HEK293T (cell line): Measurements from ENCODE around the gene DGKE.

Source experiments
- CTCF ChIA-PET: fragments of 350-600 bp; formaldehyde crosslinking; extraction: SDS; loops from one replicate; lab custom pipeline; 2021; ENCODE audit warnings: antibody characterized with exemption, inconsistent platforms; lab: Yijun Ruan, JAX
- POLR2A ChIA-PET: fragments of 350-600 bp; formaldehyde crosslinking; extraction: SDS; loops from one replicate; lab custom pipeline; 2020; ENCODE audit warnings: antibody characterized with exemption, inconsistent platforms; lab: Yijun Ruan, JAX
- DNase-seq: peaks from one replicate; pipeline ENCODE4 v3.0.0; 2012; ENCODE audit warnings: mixed read lengths; ENCODE audit errors: extremely low spot score
- ARNT ChIP-seq: fragments of 450-650 bp; IDR thresholded peaks from 2 replicates; pipeline ENCODE4 v1.6.1; 2017; ENCODE audit warnings: mild to moderate bottlenecking
- BHLHE40 ChIP-seq: fragments of 450-650 bp; IDR thresholded peaks from 2 replicates; pipeline ENCODE4 v1.6.1; 2016; ENCODE audit warnings: mild to moderate bottlenecking, moderate library complexity, borderline replicate concordance
- CTBP1 ChIP-seq: fragments of 450-650 bp; IDR thresholded peaks from 2 replicates; pipeline ENCODE4 v1.6.1; 2016; ENCODE audit warnings: borderline replicate concordance
- ELF4 ChIP-seq: fragments of 450-650 bp; IDR thresholded peaks from 2 replicates; pipeline ENCODE4 v1.6.1; 2017; ENCODE audit warnings: antibody characterized with exemption
- FOXA1 ChIP-seq: fragments of 450-650 bp; IDR thresholded peaks from 2 replicates; pipeline ENCODE4 v1.6.1; 2016; ENCODE audit warnings: mild to moderate bottlenecking
- FOXK2 ChIP-seq: fragments of 450-650 bp; IDR thresholded peaks from 2 replicates; pipeline ENCODE4 v1.6.1; 2016; ENCODE audit warnings: mild to moderate bottlenecking
- FOXM1 ChIP-seq: fragments of 450-650 bp; IDR thresholded peaks from 2 replicates; pipeline ENCODE4 v1.6.1; 2017; ENCODE audit warnings: mild to moderate bottlenecking, borderline replicate concordance
- HDGF ChIP-seq: fragments of 450-650 bp; IDR thresholded peaks from 2 replicates; pipeline ENCODE4 v1.6.1; 2017; ENCODE audit warnings: antibody characterized with exemption, borderline replicate concordance
- L3MBTL2 ChIP-seq: fragments of 450-650 bp; conservative IDR thresholded peaks from 2 replicates; pipeline ENCODE4 v1.6.1; 2016; ENCODE audit warnings: mild to moderate bottlenecking
- LEF1 ChIP-seq: fragments of 450-650 bp; IDR thresholded peaks from 2 replicates; pipeline ENCODE4 v1.6.1; 2017; ENCODE audit warnings: mild to moderate bottlenecking, borderline replicate concordance
- NFRKB ChIP-seq: fragments of 450-650 bp; IDR thresholded peaks from 2 replicates; pipeline ENCODE4 v1.6.1; 2016; ENCODE audit warnings: mild to moderate bottlenecking, moderate library complexity
- SP1 ChIP-seq: fragments of 450-650 bp; IDR thresholded peaks from 2 replicates; pipeline ENCODE4 v1.6.1; 2017
- SUZ12 ChIP-seq: fragments of 450-650 bp; IDR thresholded peaks from 2 replicates; pipeline ENCODE4 v1.6.1; 2016; ENCODE audit warnings: mild to moderate bottlenecking
- TARDBP ChIP-seq: fragments of 450-650 bp; IDR thresholded peaks from 2 replicates; pipeline ENCODE4 v1.6.1; 2016
- ZNF384 ChIP-seq: fragments of 450-650 bp; IDR thresholded peaks from 2 replicates; pipeline ENCODE4 v1.6.1; 2016
- TF ChIP-seq, protein P1 (sequence below): fragments of 450-650 bp; IDR thresholded peaks from 2 replicates; pipeline ENCODE4 v1.6.1; 2016

DGKE gene

DNA sequence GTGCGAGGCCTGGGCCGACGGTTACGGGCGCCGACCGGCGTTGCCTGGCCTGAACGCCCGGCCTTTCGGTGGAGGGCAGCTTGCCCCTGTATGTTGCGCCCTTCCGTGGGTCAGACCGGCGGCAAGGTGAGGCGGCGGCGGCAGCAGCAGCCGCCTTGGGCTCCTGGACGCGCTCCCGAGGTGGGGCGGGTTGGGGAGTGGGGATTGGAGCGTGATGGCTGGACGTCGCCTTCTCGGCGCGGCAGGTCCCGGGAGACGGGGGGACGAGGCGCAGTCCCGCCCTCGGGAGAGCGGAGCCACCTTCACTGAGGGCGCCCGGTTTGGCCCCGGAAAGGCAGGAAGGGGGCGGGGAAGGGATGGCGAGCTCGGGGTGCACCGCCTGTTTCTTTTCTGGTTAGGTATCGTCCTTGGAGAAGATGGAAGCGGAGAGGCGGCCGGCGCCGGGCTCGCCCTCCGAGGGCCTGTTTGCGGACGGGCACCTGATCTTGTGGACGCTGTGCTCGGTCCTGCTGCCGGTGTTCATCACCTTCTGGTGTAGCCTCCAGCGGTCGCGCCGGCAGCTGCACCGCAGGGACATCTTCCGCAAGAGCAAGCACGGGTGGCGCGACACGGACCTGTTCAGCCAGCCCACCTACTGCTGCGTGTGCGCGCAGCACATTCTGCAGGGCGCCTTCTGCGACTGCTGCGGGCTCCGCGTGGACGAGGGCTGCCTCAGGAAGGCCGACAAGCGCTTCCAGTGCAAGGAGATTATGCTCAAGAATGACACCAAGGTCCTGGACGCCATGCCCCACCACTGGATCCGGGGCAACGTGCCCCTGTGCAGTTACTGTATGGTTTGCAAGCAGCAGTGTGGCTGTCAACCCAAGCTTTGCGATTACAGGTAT lies 671 bp downstream of the DGKE start:
- DNase-seq, result peak; percentile 57
- no peak for TF ChIP-seq HDGF
- TF ChIP-seq FOXA1, result no peak
- TF ChIP-seq LEF1, result no peak
- peak; percentile 52 for TF ChIP-seq L3MBTL2
- TF ChIP-seq ZNF384, result no peak
- ChIA-PET CTCF (no interaction called here), POLR2A (interaction anchor here (0.6 to 1.8 kb wide), 6 partner anchors 8 to 101 kb away, joined by 3 to 6 read pairs (median 4); partner anchors contain the start of gene TRIM25)

DNA sequence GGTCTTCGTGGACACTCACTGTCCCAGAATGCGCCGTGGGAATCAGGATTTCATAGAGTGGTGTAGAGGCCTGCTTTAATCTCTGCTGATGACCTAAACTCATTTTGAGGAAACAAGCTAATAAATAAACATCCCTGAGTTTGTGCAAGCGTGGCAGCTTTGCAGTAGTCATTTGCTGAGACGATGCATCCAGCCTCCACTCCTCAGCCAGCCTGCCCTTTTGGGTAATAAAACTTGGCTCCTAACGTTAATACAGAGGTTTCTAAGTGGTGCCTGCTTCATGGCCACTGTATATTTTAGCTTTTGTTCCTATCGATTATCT lies 1.3 kb downstream of the DGKE start:
- no peak for DNase-seq
- POLR2A ChIA-PET, result interaction anchor here (0.6 to 1.8 kb wide), 5 partner anchors 9 to 242 kb away, joined by 3 to 6 read pairs (median 3); partner anchors contain the start of gene TRIM25
- TF ChIP-seq HDGF (no peak), NFRKB (no peak), LEF1 (no peak)
- CTCF ChIA-PET, result no interaction called here

DNA sequence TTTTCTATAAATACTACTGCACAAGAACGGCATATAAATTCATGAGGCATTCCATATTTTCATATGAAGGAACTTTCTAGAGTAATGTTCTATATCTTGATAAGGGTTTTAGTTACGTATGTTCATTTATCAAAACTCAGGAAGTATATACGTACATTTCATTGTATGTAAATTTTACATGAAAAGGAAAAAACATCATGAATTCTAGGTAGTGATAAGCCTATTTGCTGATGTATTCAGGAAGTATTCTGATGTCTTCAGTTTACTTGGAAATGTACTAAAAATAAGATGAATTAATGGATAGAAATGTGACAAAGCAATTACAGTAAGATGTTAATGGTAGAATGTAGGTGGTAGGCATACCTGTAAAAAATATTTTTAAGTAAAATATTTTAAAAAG lies 4.7 kb downstream of the DGKE start:
- TF ChIP-seq LEF1 (no peak), NFRKB (no peak), TARDBP (no peak), CTBP1 (no peak), ZNF384 (no peak), SP1 (no peak), ARNT (no peak), FOXK2 (no peak), BHLHE40 (no peak)
- CTCF ChIA-PET, result no interaction called here
- POLR2A ChIA-PET, result no interaction called here
- DNase-seq, result no peak

DNA sequence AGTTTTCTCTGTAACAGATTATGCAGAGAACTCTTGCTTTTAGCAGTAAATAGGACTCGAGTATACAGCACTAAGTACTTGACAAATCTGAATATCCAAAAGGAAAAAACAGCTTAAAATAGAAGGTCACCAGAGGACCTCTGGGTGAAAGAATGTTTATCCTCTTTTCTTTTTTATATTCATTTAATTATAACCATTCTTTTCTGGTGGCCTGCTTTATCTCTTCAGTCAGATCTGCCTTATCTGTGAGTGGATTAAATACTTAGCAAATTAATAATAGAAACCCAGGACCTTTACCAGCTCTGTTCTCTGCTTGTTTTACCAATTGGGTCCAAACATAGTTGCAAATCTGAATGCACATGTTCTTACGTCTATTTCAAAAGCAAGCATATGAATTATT lies 8.6 kb downstream of the DGKE start:
- POLR2A ChIA-PET, result no interaction called here
- CTCF ChIA-PET, result no interaction called here
- TF ChIP-seq SP1 (no peak), TARDBP (no peak), FOXK2 (no peak), LEF1 (no peak), NFRKB (no peak)
- TF ChIP-seq, protein P1, sequence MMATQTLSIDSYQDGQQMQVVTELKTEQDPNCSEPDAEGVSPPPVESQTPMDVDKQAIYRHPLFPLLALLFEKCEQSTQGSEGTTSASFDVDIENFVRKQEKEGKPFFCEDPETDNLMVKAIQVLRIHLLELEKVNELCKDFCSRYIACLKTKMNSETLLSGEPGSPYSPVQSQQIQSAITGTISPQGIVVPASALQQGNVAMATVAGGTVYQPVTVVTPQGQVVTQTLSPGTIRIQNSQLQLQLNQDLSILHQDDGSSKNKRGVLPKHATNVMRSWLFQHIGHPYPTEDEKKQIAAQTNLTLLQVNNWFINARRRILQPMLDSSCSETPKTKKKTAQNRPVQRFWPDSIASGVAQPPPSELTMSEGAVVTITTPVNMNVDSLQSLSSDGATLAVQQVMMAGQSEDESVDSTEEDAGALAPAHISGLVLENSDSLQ, result no peak
- no peak for DNase-seq

DNA sequence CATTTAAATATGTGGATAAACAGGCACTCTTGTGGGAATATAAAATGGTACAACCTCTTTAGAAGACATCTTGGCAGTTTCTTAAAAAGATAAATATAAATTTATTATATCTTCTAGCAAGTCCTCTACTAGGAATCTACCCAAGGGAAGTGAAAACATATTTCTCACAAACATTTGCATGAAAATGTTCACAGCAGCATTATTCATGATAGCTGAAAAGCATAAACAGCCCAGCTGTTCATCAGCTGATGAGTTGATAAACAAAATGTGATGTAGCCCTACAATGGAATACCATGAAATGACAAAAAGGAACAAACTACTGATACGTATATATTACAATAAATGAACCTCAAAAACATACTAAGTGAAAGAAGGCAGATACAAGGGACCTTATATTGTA lies 12.0 kb downstream of the DGKE start:
- ChIA-PET CTCF (no interaction called here), POLR2A (no interaction called here)
- DNase-seq, result no peak
- no peak for TF ChIP-seq L3MBTL2
- TF ChIP-seq SUZ12, result no peak
- no peak for TF ChIP-seq FOXM1
- no peak for TF ChIP-seq BHLHE40
- no peak for TF ChIP-seq NFRKB
- TF ChIP-seq SP1, result no peak
- TF ChIP-seq ELF4, result no peak
- TF ChIP-seq HDGF, result no peak
- TF ChIP-seq FOXA1, result no peak
- no peak for TF ChIP-seq CTBP1

DNA sequence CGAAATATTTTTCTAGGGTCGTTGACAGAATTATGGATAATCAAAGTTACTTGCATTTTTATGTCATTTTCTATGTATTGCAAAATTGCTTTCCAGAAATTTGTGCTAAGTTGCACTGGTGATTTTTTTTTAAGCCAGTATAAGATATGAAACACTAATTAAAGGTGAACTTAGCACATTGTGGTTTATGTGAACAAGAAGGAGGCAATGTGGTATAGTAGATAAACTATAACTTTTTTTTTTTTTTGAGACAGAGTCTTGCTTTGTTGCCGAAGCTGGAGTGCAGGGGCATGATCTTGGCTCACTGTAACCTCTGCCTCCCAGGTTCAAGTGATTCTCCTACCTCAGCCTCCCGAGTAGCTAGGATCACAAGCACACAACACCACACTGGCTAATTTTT lies 13.2 kb downstream of the DGKE start:
- POLR2A ChIA-PET, result no interaction called here
- CTCF ChIA-PET, result no interaction called here
- DNase-seq, result no peak
- no peak for TF ChIP-seq LEF1

DNA sequence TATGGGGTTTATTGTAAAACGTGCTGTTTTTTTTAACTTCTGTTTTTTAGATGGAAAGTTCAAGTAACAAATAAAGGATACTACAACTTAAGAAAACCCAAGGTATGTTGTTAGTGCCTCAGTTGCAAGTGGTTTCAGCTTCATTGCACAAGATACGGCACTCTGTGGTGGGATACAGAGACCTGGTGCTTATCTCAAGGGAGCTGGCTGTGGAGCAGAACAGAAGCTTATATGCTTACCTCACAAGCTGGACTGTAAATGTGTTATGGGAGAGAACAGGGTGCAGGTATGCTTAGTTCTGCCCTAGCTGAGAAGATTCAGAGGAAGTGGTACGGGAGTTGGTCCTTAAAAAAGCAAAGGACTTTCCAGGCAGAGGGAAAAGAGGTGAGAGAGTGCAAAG lies 15.2 kb downstream of the DGKE start:
- ChIA-PET POLR2A (no interaction called here), CTCF (no interaction called here)
- no peak for DNase-seq
- TF ChIP-seq LEF1, result no peak
- no peak for TF ChIP-seq FOXK2
- no peak for TF ChIP-seq SUZ12
- TF ChIP-seq CTBP1, result no peak
- no peak for TF ChIP-seq SP1
- no peak for TF ChIP-seq FOXM1
- TF ChIP-seq L3MBTL2, result no peak
- TF ChIP-seq TARDBP, result no peak
- TF ChIP-seq, protein P1, result no peak
- TF ChIP-seq BHLHE40, result no peak
- no peak for TF ChIP-seq ARNT
- no peak for TF ChIP-seq ELF4
- TF ChIP-seq FOXA1, result no peak
- no peak for TF ChIP-seq ZNF384
- TF ChIP-seq NFRKB, result no peak
- TF ChIP-seq HDGF, result no peak
